GM15510 (cell line): ENCODE results near the gene HOOK1.
A peak's percentile ranks its signal among the peaks of the same experiment; 100 is the strongest.

Source experiments
- POLR2A ChIP-seq: IDR thresholded peaks from 3 replicates; pipeline ENCODE4 v1.6.1; 2011; ENCODE audit warnings: borderline replicate concordance; ENCODE audit not compliant: insufficient read length; ENCODE audit errors: extremely low read depth

Gene HOOK1

DNA sequence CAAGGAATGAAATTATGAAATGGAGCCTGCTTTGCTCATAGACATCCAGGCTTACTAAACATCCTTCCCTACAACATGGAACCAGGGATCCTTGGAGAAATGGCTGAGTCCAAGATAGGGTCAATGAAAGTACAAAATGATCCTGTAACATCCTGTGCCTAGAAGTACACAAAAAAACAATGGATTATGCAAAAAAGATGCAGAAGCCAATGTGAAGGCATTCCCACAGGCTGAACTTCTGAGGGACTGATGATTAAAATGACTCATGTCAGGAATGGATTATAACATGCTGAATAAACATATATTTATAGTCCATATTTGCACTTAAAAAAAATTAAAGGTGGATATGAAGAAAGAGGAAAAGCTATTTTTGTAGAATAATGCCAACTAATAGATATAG is 10.4 kb upstream of the HOOK1 start:
- no peak for TF ChIP-seq POLR2A

GRCh38 chr1:59805554-59805953 is 9.2 kb upstream of the HOOK1 start:
- TF ChIP-seq POLR2A = no peak

GRCh38 chr1:59814180-59814900 is 409 bp upstream of the HOOK1 start:
- TF ChIP-seq POLR2A = peak; percentile 58

- no peak for TF ChIP-seq POLR2A
These were observed 1.1 kb downstream of the HOOK1 start for GRCh38 chr1:59815892-59816291.

GRCh38 chr1:59816318-59816878 is 1.6 kb downstream of the HOOK1 start:
- no peak for TF ChIP-seq POLR2A

DNA sequence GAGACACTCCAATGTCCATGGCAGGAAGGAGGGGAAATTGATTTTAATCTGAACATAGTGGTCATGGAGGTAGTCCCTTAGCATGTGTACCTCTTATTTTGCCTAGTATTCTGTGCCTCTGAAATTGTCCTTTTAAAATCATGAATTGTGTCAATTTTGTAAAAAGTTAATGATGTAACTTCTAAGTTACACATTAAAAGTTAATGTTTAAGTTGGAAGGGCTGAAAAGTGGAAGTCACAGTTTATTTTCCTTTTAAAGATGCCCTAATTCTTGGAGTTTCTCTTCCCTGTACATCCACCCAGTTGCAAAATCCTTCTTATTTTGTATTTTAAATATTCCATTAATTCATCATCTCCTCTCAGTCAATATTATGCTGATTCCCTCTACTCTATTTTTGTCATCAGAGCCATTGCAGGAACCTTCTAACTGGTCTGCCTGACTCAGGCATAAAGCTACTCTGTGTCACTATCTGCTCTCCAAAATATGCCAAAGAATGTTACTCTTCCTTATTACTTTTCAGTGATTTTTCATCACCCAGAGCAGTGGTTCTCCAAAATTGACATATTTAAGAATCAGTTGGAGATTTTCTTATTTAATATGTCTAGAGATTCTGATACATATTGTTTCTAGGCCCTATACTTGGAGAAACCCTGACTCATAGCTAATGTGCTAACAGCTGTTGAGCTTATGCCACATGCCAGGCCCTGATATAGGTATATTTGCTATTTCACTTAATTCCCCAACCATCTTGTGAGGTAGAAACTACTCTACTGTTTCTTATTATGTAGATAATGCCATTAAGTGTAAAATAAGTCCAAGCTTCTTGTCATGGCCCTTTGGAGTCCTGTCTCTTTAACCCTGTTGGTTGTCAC is 5.1 kb downstream of the HOOK1 start:
- no peak for TF ChIP-seq POLR2A

DNA sequence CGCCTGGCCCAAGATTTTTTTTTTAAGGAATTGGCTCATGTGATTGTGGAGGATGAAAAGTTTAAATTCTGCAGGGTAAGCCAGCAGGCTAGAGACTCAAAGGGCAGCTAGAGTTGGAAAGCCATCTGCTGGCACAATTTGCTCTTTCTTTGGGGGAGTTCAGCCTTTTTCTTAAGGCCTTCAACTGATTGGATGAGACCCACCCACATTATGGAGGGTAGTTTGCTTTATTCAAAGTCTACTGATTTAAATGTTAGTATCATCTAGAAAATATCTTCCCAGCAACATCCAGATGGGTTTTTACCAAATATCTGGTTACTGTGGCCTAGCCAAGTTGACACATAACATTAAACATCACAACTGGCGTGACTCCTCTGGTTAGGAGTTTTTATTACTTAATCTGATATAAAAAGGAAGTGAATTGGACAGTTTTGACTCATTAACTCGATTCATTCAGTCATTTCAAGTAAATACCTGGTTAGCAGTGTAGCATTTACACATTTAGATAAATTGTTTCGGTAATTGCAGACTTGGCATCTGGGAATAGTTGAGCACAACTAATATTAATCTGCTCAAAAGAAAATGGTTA is 12.4 kb downstream of the HOOK1 start:
- TF ChIP-seq POLR2A = no peak

- no peak for TF ChIP-seq POLR2A
These were observed 13.4 kb downstream of the HOOK1 start for GRCh38 chr1:59828160-59828559.

DNA sequence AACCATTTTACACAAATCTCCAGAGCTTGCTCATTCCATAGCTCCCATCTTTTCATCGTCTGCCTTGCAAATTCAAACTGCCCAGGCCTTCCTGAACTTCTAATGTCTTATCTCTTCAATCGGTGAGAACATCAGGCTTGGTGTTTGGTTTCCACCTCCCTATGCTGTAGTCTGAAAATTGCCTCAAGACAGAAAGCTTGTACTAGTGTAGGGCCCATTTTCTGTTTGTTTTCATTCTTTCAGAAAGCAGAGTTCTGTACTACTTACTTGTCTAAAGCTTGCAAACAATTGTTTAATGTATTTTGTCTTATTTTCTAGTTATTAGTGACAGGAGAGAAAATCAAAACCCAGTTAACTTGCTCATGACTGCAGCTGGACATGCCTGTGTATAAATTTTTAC is 16.8 kb downstream of the HOOK1 start:
- no peak for TF ChIP-seq POLR2A

DNA sequence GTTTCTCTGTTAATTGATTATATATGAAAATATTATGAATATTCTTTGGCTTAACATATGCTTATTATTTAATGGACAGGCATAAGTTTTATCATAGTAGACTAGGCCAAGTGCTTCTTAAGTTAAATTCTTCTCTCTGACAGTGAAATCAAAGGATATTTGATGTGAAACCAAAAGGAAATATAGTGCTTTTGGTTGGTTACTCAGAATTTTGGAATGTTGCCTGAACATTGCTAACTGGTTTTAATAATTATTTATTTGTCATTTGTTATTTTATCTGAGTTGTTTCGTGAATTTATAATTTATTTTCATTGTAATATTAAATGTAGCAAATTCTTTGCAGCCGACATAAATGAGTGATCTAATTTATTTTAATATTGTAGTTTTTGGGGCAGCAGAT is 18.3 kb downstream of the HOOK1 start:
- no peak for TF ChIP-seq POLR2A

- no peak for TF ChIP-seq POLR2A
These were observed 19.2 kb downstream of the HOOK1 start for GRCh38 chr1:59833991-59834390.

GRCh38 chr1:59845091-59845490 is 30.3 kb downstream of the HOOK1 start:
- TF ChIP-seq POLR2A = no peak

- no peak for TF ChIP-seq POLR2A
These were observed 31.6 kb downstream of the HOOK1 start for GRCh38 chr1:59846209-59846894.

GRCh38 chr1:59846895-59847282 is 32.1 kb downstream of the HOOK1 start:
- no peak for TF ChIP-seq POLR2A

- TF ChIP-seq POLR2A = no peak
These were observed 37.4 kb downstream of the HOOK1 start for GRCh38 chr1:59852117-59852516.

GRCh38 chr1:59856725-59857338 is 42.1 kb downstream of the HOOK1 start:
- TF ChIP-seq POLR2A = no peak
